HEK293 (cell line): ENCODE measurements around the gene RNF181.

ENCODE experiments used
- CTCF ChIP-seq: fragments of 450-650 bp; formaldehyde crosslinking; IDR thresholded peaks from 2 replicates; pipeline ENCODE4 v1.5.1; 2016; ENCODE audit warnings: missing biosample characterization, missing genetic modification characterization
- HIC1 ChIP-seq: fragments of 450-650 bp; formaldehyde crosslinking; IDR thresholded peaks from 2 replicates; pipeline ENCODE4 v1.5.1; 2016; ENCODE audit warnings: missing biosample characterization, missing genetic modification characterization
- KLF10 ChIP-seq: fragments of 450-650 bp; IDR thresholded peaks from 2 replicates; pipeline ENCODE4 v1.5.1; 2018; ENCODE audit warnings: missing biosample characterization, mild to moderate bottlenecking, missing genetic modification characterization
- REST ChIP-seq: fragments of 450-650 bp; formaldehyde crosslinking; IDR thresholded peaks from 2 replicates; pipeline ENCODE4 v1.5.1; 2016; ENCODE audit warnings: missing biosample characterization, missing genetic modification characterization
- ZBTB20 ChIP-seq: fragments of 450-650 bp; formaldehyde crosslinking; IDR thresholded peaks from 2 replicates; pipeline ENCODE4 v1.5.1; 2016; ENCODE audit warnings: missing biosample characterization, missing genetic modification characterization
- ZBTB49 ChIP-seq: fragments of 450-650 bp; formaldehyde crosslinking; IDR thresholded peaks from 2 replicates; pipeline ENCODE4 v1.5.1; 2016; ENCODE audit warnings: missing biosample characterization, missing genetic modification characterization, low read depth
- ZNF174 ChIP-seq: fragments of 450-650 bp; formaldehyde crosslinking; IDR thresholded peaks from 2 replicates; pipeline ENCODE4 v1.5.0; 2017; ENCODE audit warnings: missing biosample characterization, mild to moderate bottlenecking, missing genetic modification characterization
- ZNF18 ChIP-seq: fragments of 450-650 bp; formaldehyde crosslinking; IDR thresholded peaks from 2 replicates; pipeline ENCODE4 v1.5.1; 2016; ENCODE audit warnings: missing biosample characterization, missing genetic modification characterization
- ZNF23 ChIP-seq: fragments of 450-650 bp; formaldehyde crosslinking; IDR thresholded peaks from 2 replicates; pipeline ENCODE4 v1.5.1; 2016; ENCODE audit warnings: missing biosample characterization, missing genetic modification characterization, borderline replicate concordance
- ZNF362 ChIP-seq: fragments of 450-650 bp; formaldehyde crosslinking; IDR thresholded peaks from 2 replicates; pipeline ENCODE4 v1.5.1; 2016; ENCODE audit warnings: missing biosample characterization, missing genetic modification characterization
- ZNF398 ChIP-seq: fragments of 450-650 bp; formaldehyde crosslinking; IDR thresholded peaks from 2 replicates; pipeline ENCODE4 v1.5.1; 2017; ENCODE audit warnings: missing biosample characterization, missing genetic modification characterization
- ZNF501 ChIP-seq: fragments of 450-650 bp; formaldehyde crosslinking; IDR thresholded peaks from 2 replicates; pipeline ENCODE4 v1.5.1; 2016; ENCODE audit warnings: missing biosample characterization, missing genetic modification characterization

GRCh38 chr2:85549826-85550225, 45.7 kb upstream of the RNF181 start:
- TF ChIP-seq ZNF23 (tag by site-specific recombination) (no peak), ZNF18 (no peak), ZNF501 (tag by site-specific recombination) (no peak), ZBTB49 (no peak), CTCF (tag by site-specific recombination) (no peak), ZNF362 (tag by site-specific recombination) (no peak), ZNF174 (tag by site-specific recombination) (no peak), ZBTB20 (tag by site-specific recombination) (no peak), REST (tag by site-specific recombination) (no peak), KLF10 (no peak), ZNF398 (no peak), HIC1 (tag by site-specific recombination) (no peak)
